GM15510 (cell line): ENCODE data around the gene FBXO38.

Source experiments
- POLR2A ChIP-seq: IDR thresholded peaks from 3 replicates; pipeline ENCODE4 v1.6.1; 2011; ENCODE audit warnings: borderline replicate concordance; ENCODE audit not compliant: insufficient read length; ENCODE audit errors: extremely low read depth

FBXO38 gene

DNA sequence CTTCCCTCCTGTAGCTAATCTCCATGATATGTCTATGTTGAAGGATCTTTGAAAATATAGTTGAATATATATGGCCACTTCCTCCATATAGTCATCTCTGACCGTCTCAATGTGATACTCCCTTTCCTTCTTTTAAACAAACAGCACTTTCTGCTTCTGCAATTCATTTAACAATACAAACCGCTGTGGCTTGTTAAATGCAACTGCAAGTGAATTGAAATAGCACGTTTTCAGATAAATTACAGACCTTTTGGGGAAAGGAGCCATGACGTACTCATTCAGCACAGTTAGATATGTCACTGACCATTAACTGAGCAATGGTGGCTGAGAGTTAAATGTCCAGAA is 82.5 kb downstream of the FBXO38 start:
- no peak for TF ChIP-seq POLR2A

DNA sequence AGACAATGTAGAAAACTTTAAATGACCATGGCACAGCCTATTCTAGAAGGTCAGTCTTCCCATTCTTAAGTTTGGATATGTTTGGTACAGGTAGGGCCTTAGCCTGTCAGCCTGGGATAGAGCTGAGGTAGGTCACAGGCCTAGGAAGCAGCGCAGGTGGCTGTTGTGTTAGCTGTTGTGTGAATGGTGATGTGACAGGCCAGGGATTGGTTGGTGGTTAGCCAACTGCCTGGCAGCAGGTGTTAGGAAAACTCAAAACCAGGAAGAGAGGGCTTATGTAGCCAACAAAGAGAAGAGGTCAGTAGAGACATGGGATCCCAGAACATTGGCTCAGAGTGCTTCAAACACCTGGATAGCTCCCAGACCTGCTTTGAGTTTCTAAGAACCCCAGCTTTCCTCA is 84.2 kb downstream of the FBXO38 start:
- no peak for TF ChIP-seq POLR2A

DNA sequence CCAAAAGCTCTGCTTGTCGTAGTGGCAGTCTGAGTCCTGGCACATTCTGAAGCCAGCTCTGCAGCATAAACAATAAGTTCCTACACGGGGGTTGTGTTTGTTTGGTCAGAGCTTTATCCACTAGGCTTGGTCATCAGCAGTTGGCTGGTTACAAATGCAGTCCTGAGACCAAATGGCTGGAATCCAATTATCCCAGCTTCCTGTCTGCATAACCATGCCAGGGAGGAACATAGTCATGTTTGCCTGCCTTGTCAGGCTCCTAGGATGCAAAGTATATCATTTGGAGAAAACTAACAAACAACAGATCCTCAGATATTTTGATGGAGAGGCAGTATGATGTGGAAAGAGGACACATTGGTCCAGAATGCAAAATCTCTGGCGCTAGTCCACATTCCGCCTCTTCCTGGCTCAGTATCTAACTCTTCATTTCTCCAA is 85.8 kb downstream of the FBXO38 start:
- TF ChIP-seq POLR2A = no peak

DNA sequence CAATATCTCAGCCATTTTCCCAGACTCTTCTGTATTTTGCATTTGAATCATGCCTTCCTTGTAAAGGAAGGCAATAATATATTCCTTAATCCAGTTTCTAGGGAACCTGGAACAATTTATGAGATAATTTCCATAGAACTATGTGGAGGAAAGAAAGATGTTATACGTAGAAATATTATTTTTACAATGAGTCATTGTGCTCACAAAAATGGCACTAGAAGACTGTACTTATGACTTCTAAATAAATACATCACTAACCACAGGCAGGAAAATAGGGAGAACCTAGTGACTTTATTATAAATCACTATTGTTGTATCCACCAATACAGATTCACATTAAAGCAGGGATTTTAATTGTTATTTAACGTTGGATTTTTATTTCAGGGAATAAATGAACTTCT is 87.6 kb downstream of the FBXO38 start:
- no peak for TF ChIP-seq POLR2A

DNA sequence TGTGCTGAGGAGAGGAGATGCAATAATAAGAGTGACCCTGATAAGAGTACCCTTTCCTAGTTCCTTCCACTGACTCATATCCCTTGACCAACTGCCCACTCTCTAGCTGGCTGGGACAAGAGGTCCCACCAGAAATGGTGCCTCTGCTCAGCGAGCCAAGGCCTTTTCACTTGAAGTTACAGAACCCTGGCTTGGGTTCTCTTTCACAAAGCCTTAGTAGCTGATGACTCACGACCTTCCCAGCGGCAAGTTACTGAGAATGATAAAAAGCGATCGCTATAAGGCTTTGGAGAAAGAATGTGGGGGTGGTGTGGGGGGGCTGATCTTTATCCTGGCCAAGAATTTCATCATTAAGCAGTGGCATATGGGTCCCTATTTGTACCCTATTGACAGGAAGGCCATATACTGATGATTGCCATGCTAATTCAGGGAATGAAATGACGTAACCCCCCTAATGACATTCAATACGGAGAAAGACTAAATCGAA is 90.3 kb downstream of the FBXO38 start:
- TF ChIP-seq POLR2A = no peak

DNA sequence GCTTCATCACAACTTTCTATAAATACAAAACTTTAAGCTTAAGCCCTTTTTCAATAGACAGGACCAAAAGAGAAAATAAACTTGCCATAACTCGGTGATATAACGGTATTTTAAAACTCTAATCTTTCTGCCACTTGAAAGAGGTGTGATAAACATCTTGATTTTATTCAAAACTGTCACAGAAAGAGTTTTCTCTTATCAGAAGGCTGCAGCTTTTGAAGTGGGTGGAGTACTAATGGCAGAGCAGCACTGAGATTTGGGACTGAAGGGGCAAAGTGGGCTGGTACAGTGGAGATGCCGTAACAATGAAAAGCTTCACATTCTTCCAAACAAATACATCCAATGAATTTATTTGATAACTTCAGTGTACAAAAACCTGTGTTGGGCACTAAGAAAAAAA is 92.5 kb downstream of the FBXO38 start:
- TF ChIP-seq POLR2A = no peak

DNA sequence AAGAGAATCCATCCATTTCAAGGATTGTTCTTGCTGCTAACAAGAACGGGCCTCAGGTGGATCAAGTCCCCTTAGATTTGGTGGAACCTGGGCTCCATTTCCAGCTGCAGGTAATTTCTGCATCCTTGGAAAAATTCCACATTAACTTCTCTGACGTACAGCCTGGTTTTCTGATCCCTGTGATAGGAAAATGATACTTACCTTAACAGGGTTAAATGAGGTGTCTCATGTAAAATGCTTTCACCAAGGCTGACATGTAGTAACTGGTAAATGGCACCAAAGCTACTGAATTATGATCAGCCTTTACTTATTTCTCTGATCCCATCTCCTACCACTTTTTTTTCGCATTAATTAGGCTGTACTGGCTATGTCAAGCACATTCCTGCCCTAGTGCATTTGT is 93.7 kb downstream of the FBXO38 start:
- no peak for TF ChIP-seq POLR2A

DNA sequence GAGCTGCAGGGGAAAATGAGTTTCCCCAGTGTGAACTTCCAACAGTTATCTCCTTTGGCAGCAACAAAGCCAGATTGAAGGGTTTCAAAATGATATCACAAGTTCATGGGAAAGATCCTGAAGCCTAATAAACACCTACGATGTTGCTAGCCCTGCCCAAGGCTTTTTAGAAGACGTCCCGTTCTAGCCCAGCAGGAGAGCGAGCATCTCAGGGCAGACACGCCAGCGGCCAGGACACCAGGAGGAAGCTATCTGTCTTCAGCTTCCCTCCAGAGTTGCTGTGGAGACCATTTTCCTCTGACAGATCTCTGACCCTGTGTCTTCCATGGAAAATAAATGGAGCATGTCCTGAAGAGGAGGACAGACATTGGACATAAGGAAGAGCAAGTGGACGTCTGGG is 98.4 kb downstream of the FBXO38 start:
- no peak for TF ChIP-seq POLR2A

DNA sequence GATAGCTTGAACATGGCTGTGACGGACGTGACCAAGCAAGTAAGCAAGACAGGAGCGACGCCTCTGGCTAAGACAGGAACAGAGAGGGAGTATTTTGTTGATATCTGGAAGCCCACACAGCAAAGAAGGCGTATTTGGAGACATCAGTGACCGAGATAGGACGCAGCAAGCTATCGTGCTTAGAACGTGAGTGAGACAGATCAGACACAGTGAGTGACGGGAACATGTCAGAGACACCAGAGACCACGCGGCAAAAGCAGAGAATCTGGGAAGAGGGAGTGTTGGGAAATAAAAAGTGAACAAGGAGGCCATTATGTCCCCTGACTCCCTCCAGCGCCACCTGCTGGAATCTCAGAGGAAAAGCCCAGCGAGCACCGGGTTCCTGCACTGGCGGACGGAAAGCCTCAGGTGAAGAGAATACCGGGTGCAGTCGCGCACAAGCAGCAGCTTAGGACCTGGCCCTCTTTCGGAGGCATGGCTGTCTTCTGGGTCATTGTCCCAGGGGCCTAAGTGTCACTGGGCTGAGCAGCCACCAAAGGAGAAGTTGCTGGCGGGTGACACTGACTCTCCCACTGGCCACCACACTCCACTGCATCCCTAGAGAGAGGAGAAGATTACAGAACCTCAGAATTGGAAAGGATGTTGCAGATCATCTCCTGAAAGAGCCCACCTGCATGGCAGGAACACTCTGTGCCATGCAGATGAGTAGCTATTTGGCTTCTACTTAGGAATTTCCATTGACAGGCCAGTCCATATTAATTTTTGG is 99.1 kb downstream of the FBXO38 start:
- TF ChIP-seq POLR2A = no peak

DNA sequence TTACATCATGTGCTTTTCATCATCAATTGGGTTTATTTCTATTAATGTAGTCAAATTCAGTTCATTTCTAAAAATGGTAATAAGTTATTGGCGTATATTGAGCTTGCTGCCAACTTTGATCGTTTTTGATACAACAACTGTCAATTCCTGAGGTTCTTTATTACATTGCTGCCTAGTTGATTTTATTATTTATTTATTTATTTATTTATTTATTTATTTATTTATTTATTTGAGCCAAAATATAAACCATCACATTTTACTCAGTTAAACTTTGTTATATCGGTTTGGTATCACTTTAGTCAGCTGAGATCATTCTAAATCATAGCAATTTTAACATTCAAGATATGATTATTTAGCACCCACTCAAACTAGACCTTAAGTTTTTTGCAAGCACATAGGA is 100.0 kb downstream of the FBXO38 start:
- TF ChIP-seq POLR2A = no peak

DNA sequence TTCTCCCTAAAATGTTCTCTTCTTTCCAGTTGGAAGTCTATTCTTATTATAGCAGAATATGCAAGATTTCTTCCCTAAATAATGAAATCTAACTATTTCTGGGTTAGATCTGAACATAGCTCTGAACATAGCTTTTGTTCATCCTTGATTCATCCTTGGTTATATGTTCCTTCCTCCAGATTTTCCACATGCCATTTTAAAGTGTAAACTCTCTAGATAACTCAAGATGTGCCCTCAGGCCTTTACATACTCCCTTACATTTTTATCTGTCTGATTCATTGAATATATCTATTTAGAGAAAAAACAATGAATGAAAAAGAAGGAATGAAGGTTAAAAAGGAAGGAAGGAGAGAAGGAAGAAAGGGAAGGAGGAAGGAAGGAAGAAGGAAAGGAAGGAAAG is 100.9 kb downstream of the FBXO38 start:
- TF ChIP-seq POLR2A = no peak

DNA sequence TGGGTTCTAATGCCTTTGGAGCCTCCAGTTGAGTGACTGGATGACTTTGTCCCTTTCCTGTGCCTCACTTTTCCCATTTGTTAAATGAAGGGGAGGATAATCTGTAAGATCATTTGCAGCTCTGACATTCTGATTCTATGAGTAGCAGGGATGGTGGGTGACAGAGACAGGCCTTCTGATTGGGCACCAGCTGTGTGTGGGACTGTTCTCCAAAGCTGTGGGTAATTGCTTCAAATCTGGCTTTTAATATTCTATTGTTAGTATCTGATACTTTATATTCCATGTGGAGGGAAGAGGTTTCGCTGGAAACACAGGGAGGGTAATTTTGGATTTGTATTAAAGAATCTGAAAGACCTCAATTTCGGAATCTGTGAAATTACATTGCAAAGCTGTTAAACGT is 102.7 kb downstream of the FBXO38 start:
- TF ChIP-seq POLR2A = no peak

DNA sequence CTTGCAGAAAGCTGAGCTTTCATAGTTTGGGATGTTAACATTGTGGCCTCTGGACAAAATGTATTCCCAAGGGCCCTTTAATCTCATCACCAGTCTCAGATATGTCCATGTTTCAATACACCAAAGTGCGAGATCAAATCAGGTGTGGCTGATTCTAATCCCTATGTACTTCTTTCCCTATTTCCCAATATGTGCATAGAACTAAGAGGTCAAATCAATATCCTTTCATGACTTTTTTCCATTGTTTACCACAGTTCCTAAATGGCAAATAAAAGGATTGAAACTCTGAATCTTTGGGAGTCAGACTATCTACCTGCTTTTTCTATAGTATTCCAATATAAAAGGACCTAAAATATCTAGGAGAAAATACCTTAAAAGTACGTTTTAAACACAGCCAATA is 105.0 kb downstream of the FBXO38 start:
- no peak for TF ChIP-seq POLR2A

DNA sequence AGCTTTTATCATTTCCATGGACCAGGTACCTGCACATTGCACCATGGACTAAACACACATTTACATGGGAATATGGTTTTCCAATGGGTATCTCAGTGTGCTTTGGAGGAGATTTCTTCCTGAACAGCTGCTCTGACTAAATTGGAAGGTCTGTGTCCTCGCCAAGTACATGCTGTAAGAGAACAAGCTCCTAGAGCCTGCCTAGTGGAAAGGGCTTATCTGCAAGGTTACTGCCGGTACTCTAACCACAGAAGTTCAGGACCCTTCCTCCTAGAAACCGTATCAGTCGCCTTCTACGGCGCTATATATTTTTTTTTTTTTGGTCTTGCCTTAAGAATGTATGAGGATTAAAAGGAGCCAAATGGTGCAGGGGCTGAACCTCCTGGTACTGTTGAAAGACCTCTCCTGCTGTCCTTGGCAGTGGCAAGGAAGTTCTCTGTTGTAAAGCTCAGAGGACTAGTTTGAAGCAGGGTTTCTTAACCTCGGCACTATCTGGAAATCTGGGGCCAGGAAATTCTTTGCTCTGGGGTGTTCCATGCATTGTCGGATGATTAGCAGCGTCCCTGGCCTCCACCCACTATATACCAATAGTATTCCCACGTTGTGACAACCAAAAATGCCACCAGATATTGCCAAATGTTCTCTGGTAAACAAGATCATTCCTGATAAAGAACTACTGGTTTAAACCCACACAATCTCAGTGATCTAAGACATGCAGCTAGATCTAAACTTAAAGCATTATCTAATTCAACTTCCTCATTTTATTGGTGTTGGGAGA is 107.4 kb downstream of the FBXO38 start:
- no peak for TF ChIP-seq POLR2A

DNA sequence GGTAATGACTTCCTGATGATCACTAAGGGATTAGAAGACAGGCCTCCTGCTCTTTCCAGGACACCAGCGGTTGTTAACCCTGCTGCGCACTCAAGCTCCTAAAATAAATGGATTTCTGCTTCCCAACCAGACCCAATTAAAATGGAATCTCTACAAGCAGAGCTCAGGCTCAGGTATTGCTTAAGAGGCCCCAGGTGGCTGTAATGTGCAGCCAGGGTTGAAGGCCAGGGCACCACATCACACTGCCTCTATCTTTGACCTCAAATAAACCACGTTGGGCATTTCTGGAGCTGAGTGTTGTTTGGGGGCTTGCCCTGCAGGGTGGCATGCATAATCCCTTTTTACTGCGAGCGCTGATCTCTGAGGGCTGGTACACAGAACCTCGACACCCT is 108.0 kb downstream of the FBXO38 start:
- TF ChIP-seq POLR2A = no peak

DNA sequence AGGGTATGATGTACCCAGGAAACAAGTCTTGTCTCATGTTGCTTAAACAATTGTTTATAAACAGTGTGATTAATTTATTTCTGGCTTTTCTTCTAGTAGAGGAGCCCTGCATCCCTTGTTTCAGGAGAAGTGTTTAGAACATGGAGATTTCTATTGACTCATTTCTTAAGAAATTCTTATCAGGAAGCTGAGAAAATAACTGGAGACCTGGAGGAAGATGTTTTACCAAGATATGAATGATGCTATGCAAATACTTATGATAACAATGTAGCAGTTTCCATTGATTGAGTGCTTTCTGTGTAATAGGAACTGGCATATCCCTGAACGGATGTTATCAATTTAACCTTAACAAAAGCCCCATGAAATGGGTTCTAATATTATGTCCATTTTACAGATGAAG is 108.6 kb downstream of the FBXO38 start:
- no peak for TF ChIP-seq POLR2A
